B cell (primary cell): ENCODE measurements around the gene LRG1.

Experiments
- EZH2 ChIP-seq: IDR thresholded peaks from 2 replicates; pipeline ENCODE4 v1.6.1; 2012; ENCODE audit warnings: borderline replicate concordance, low read depth, mild to moderate bottlenecking, moderate library complexity, low read length; ENCODE audit not compliant: insufficient read depth, poor library complexity, severe bottlenecking
- TF ChIP-seq, protein P1 (sequence below): fragments of 200-600 bp; IDR thresholded peaks from one replicate; pipeline ENCODE4 v1.8.0; 2022; ENCODE audit warnings: antibody characterized with exemption, mild to moderate bottlenecking

DNA sequence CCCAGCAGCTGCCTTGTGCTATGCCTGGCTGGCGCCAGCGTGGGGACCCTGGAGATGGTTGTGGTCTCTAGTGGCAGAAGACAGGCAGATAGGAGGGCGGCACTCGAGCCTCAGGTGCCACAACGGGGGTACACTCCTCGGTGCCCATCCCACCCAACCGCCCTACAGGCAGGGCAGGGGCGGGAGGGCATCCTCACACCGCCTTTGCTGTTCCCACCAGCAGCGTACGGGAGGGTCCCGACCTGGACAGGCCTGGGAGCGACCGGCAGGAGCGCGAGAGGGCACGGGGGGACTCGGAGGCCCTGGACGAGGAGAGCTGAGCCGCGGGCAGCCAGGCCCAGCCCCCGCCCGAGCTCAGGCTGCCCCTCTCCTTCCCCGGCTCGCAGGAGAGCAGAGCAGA is 38.1 kb downstream of the LRG1 start:
- TF ChIP-seq, protein P1, sequence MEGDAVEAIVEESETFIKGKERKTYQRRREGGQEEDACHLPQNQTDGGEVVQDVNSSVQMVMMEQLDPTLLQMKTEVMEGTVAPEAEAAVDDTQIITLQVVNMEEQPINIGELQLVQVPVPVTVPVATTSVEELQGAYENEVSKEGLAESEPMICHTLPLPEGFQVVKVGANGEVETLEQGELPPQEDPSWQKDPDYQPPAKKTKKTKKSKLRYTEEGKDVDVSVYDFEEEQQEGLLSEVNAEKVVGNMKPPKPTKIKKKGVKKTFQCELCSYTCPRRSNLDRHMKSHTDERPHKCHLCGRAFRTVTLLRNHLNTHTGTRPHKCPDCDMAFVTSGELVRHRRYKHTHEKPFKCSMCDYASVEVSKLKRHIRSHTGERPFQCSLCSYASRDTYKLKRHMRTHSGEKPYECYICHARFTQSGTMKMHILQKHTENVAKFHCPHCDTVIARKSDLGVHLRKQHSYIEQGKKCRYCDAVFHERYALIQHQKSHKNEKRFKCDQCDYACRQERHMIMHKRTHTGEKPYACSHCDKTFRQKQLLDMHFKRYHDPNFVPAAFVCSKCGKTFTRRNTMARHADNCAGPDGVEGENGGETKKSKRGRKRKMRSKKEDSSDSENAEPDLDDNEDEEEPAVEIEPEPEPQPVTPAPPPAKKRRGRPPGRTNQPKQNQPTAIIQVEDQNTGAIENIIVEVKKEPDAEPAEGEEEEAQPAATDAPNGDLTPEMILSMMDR = no peak
- no peak for TF ChIP-seq EZH2
